Endothelial cell of umbilical vein (primary cell): ENCODE data around the gene CSGALNACT2.

ENCODE experiments used
- EZH2 ChIP-seq: IDR thresholded peaks from 2 replicates; pipeline ENCODE4 v1.6.1; 2012; ENCODE audit warnings: borderline replicate concordance, low read depth, mild to moderate bottlenecking, moderate library complexity, low read length, inconsistent platforms; ENCODE audit not compliant: severe bottlenecking
- POLR2A ChIP-seq: IDR thresholded peaks from 2 replicates; pipeline ENCODE4 v1.6.1; 2012; ENCODE audit warnings: low read depth, mild to moderate bottlenecking, control low read depth, low read length
- POLR2AphosphoS5 ChIP-seq: IDR thresholded peaks from 2 replicates; pipeline ENCODE4 v1.6.1; 2012; ENCODE audit warnings: low read depth, mild to moderate bottlenecking, control low read depth, low read length, moderate library complexity; ENCODE audit not compliant: insufficient read depth

GRCh38 chr10:43127442-43127841 lies 10.8 kb upstream of the CSGALNACT2 start:
- TF ChIP-seq POLR2AphosphoS5 (no peak), EZH2 (no peak), POLR2A (no peak)
